Naive thymus-derived CD4-positive, alpha-beta T cell (primary cell): ENCODE measurements around the gene SFT2D1. TPM values are rescaled to one million over a fixed set of nuclear protein-coding genes. Genes with fewer than 3 reads are reported as not detected.
"Not testable (repeated sequence)": the region's sequence is repeated elsewhere in the genome, so short reads cannot be mapped to it uniquely, and the experiment has no call there.

Experiments
- ATAC-seq: fragments of 150-1000 bp; cut with Tn5 transposase; 2 replicates; pipeline ENCODE4 v1.10.0; 2021; ENCODE audit warnings: mild to moderate bottlenecking, moderate library complexity
- CTCF ChIA-PET: fragments of 350-600 bp; sonication (Branson Sonifier 250); formaldehyde crosslinking; loops from one replicate; lab custom pipeline; 2021; ENCODE audit warnings: antibody characterized with exemption; lab: Charles Lee
- POLR2A ChIA-PET: fragments of 350-600 bp; sonication (Branson Sonifier 250); formaldehyde crosslinking; loops from one replicate; lab custom pipeline; 2021; ENCODE audit warnings: antibody characterized with exemption, inconsistent platforms; lab: Charles Lee
- DNase-seq, 9 donors: peaks; one replicate each; pipeline versions ENCODE4 v3.0.0 to v3.0.0-alpha.2; 2020 to 2022; ENCODE audit warnings: mixed read lengths in 1 of 9
- H3K27ac ChIP-seq: one replicate; pipeline ENCODE4 v1.7.0; 2013; ENCODE audit warnings: mild to moderate bottlenecking, low read depth, low read length, moderate library complexity
- H3K27me3 ChIP-seq, 2 donors: one replicate each; pipeline ENCODE4 v1.7.0; 2013; ENCODE audit warnings: low read length in 2 of 2, mild to moderate bottlenecking in 2 of 2, moderate library complexity in 2 of 2; ENCODE audit not compliant: control insufficient read depth in 2 of 2, insufficient read depth in 2 of 2
- H3K36me3 ChIP-seq, 3 experiments: 1 replicate in 2 of 3; 2 replicates in 1 of 3; pipeline ENCODE4 v1.7.0; 2013; ENCODE audit warnings: low read length in 3 of 3, mild to moderate bottlenecking in 3 of 3, moderate library complexity in 1 of 3; ENCODE audit not compliant: insufficient read depth in 3 of 3, control insufficient read depth in 2 of 3
- H3K4me1 ChIP-seq, 2 donors: one replicate each; pipeline ENCODE4 v1.7.0; 2013; ENCODE audit warnings: low read length in 2 of 2, mild to moderate bottlenecking in 2 of 2, moderate library complexity in 1 of 2; ENCODE audit not compliant: control insufficient read depth in 2 of 2, insufficient read depth in 2 of 2
- H3K4me3 ChIP-seq: 2 replicates; pipeline ENCODE4 v1.7.0; 2013; ENCODE audit warnings: mild to moderate bottlenecking, low read length
- H3K9me3 ChIP-seq, 3 experiments: 1 replicate in 2 of 3; 2 replicates in 1 of 3; pipeline ENCODE4 v1.7.0; 2013; ENCODE audit warnings: low read length in 3 of 3; ENCODE audit not compliant: control insufficient read depth in 2 of 3
- H3K27ac Mint-ChIP-seq, 9 donors: one replicate each; pipeline ENCODE4 v1.8.0; 2020 to 2022; ENCODE audit warnings: mixed read lengths in 9 of 9, mild to moderate bottlenecking in 8 of 9, moderate library complexity in 5 of 9, inconsistent platforms in 2 of 9
- H3K27me3 Mint-ChIP-seq, 5 donors: one replicate each; pipeline ENCODE4 v1.8.0; 2021 to 2022; ENCODE audit warnings: mixed read lengths in 5 of 5, mild to moderate bottlenecking in 1 of 5
- H3K36me3 Mint-ChIP-seq, 5 donors: one replicate each; pipeline ENCODE4 v1.8.0; 2020 to 2022; ENCODE audit warnings: mixed read lengths in 5 of 5, mild to moderate bottlenecking in 3 of 5, inconsistent platforms in 1 of 5
- H3K4me1 Mint-ChIP-seq, 7 donors: one replicate each; pipeline ENCODE4 v1.8.0; 2020 to 2022; ENCODE audit warnings: mixed read lengths in 7 of 7, mild to moderate bottlenecking in 3 of 7, inconsistent platforms in 1 of 7
- H3K4me3 Mint-ChIP-seq, 10 donors: one replicate each; pipeline ENCODE4 v1.8.0; 2020 to 2022; ENCODE audit warnings: mild to moderate bottlenecking in 10 of 10, mixed read lengths in 10 of 10, moderate library complexity in 6 of 10, inconsistent platforms in 2 of 10
- H3K9me3 Mint-ChIP-seq, 11 donors: one replicate each; pipeline ENCODE4 v1.8.0; 2020 to 2022; ENCODE audit warnings: mixed read lengths in 11 of 11, mild to moderate bottlenecking in 4 of 11, inconsistent platforms in 1 of 11, moderate library complexity in 1 of 11
- intact Hi-C, 2 donors: fragments of 100-400 bp; cut with micrococcal nuclease; formaldehyde crosslinking; loops; one replicate each; pipeline ENCODE4 v1.15.1; 2023
- polyA plus RNA-seq, 2 donors: library from polyadenylated mRNA; unstranded; fragments of 300-500 nt; fragmentation: Illumina TruSeq; gene quantifications; one replicate each; pipeline ENCODE4 v1.2.3, GENCODE V29; 2021
- total RNA-seq, 6 experiments: library from RNA in 5 of 6; stranded (reverse) in 5 of 6; gene quantifications; 1 replicate in 5 of 6; 2 replicates in 1 of 6; pipeline ENCODE4 v1.2.3 and lab custom pipeline; 2021 to 2026

SFT2D1 gene
- total and polyA plus RNA-seq, 7 experiments from 2014 or later, result 18.3 to 52.5 (median 35.3) TPM

DNA sequence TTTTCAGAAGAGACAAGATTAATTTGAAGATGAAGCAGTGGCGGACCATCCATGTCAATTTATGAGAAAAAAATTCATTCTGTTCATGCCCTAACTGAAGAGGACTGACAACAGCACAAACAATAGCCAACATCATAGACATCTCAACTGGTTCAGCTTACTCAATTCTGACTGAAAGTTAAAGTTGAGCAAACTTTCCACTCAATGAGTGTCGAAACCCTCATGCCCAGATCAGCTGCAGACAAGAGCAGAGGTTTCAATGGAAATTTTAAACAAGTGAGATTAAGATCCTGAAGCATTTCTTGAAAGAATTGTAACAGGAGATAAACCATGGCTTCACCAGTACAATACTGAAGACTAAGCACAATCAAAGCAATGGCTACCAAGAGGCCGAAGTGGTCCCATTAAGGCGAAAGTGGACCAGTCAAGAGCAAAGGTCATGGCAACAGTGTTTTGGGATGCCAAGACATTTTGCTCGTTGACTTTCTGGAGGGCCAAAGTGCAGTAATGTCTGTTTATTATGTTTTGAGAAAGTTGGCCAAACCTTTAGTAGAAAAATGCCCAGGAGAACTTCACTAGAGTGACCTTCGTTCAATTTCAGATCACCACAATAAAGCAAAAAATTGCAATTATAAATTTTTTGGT is 6.1 kb upstream of the SFT2D1 start:
- Mint-ChIP-seq H3K27ac (no peak overlapping the region), H3K36me3 (peaks cover 4 to 13% (median 8%) of the 10 kb centered on the region in 5 donors), H3K4me1 (peaks cover 0 to 7% (median 1%) of the 10 kb centered on the region in 7 donors), H3K4me3 (no peak overlapping the region), H3K27me3 (peaks cover 0 to 52% (median 0%) of the 10 kb centered on the region in 5 donors), H3K9me3 (peaks cover 0 to 40% (median 19%) of the 10 kb centered on the region in 11 donors)
- DNase-seq (no peak), ATAC-seq (no peak)
- Histone ChIP-seq H3K9me3 (no peaks in the 10 kb centered on the region), H3K27ac (no peak overlapping the region), H3K4me1 (no peaks in the 10 kb centered on the region), H3K36me3 (no peaks in the 10 kb centered on the region), H3K4me3 (no peak overlapping the region), H3K27me3 (no peaks in the 10 kb centered on the region)
- ChIA-PET CTCF (no interaction called here), POLR2A (interaction anchor here (0.7 kb wide), 1 partner anchor 12 kb away, joined by 3 read pairs; no protein-coding TSS in a partner anchor)
- intact Hi-C loops, result no loop called here

- Histone ChIP-seq H3K27me3 (no peaks in the 10 kb centered on the region), H3K27ac (no peak overlapping the region), H3K4me3 (no peak overlapping the region), H3K36me3 (peaks cover 0 to 9% (median 0%) of the 10 kb centered on the region in 3 experiments), H3K4me1 (peaks cover 5% of the 10 kb centered on the region in 2 donors), H3K9me3 (no peaks in the 10 kb centered on the region)
- Mint-ChIP-seq H3K9me3 (peaks cover 0 to 37% (median 19%) of the 10 kb centered on the region in 11 donors), H3K4me3 (no peak overlapping the region), H3K4me1 (peaks cover under 1 to 10% (median 5%) of the 10 kb centered on the region in 7 donors), H3K36me3 (peaks cover 4 to 11% (median 8%) of the 10 kb centered on the region in 5 donors), H3K27me3 (peaks cover 0 to 37% (median 0%) of the 10 kb centered on the region in 5 donors), H3K27ac (no peak overlapping the region)
- ChIA-PET POLR2A (interaction anchor here (0.9 to 1.0 kb wide), 2 partner anchors 38 to 280 kb away, joined by 3 read pairs; no protein-coding TSS in a partner anchor), CTCF (no interaction called here)
- ATAC-seq, result no peak
- intact Hi-C loops, result no loop called here
- no peak for DNase-seq
These were observed 4.6 kb upstream of the SFT2D1 start for GRCh38 chr6:166346965-166347364.

DNA sequence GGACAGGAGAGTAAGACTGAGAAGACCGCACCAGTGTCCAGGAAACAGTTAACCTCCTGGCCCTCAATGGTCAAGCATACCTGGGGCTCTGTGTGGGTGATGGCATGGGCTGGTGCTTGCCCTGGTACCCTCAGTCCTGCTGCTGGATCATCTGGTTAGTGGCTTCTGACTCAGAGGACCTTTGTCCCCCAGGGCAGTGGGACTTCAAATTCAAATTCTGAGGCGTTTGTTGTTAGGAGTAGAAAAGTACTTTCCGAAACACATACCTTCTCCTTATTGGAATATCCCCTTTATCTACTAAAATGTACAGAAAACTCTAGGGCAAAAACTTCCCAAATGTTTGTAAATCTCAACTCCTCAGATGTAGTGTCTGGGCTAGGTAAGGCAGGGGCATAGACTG is 4.1 kb upstream of the SFT2D1 start:
- Mint-ChIP-seq H3K27me3 (peaks cover 0 to 32% (median 0%) of the 10 kb centered on the region in 5 donors), H3K9me3 (peaks cover 0 to 32% (median 15%) of the 10 kb centered on the region in 11 donors), H3K4me3 (no peak overlapping the region), H3K27ac (no peak overlapping the region), H3K36me3 (peaks cover 4 to 10% (median 6%) of the 10 kb centered on the region in 5 donors), H3K4me1 (peaks cover 4 to 16% (median 7%) of the 10 kb centered on the region in 7 donors)
- POLR2A ChIA-PET, result interaction anchor here (1.0 kb wide), 1 partner anchor 280 kb away, joined by 3 read pairs; no protein-coding TSS in a partner anchor
- no peaks in the 10 kb centered on the region for H3K9me3 ChIP-seq
- no peak overlapping the region for H3K27ac ChIP-seq
- H3K4me3 ChIP-seq, result no peak overlapping the region
- intact Hi-C loops, result no loop called here
- peaks cover 0 to 9% (median 0%) of the 10 kb centered on the region in 3 experiments for H3K36me3 ChIP-seq
- no peak for DNase-seq
- no peak for ATAC-seq
- H3K4me1 ChIP-seq, result peaks cover 5% of the 10 kb centered on the region in 2 donors
- CTCF ChIA-PET, result no interaction called here
- no peaks in the 10 kb centered on the region for H3K27me3 ChIP-seq

DNA sequence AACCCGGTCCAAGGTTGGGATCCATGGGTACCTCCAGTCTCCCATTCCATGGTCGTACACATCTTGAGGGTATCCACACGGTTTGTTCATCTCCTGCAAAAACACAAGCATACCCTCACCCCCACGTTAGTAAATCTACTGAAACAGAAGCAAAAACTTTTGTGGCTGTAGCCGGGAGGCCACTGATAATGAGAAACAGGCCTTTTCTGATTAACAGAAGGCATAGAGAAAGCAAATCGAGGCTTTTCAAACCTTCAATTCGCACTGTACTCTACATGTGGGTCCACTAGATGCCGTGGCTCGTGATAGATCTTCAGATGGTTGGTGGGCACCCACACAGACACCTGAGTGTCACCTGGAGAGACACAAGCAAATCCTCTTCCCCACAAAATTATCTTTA is 3.3 kb upstream of the SFT2D1 start:
- H3K4me3 Mint-ChIP-seq, result not testable (repeated sequence)
- peak overlapping the region in 1 of 9 donors; percentile 6 for H3K27ac Mint-ChIP-seq

GRCh38 chr6:166344921-166345320 is 2.6 kb upstream of the SFT2D1 start:
- intact Hi-C loops, result loop anchor here in 1 of 2 donors (5.0 kb wide), 1 partner anchor 68 kb away; no protein-coding TSS in a partner anchor
- peaks cover 14 to 20% of the 10 kb centered on the region in 2 donors for H3K4me1 ChIP-seq
- Mint-ChIP-seq H3K27ac (peak overlapping the region in 1 of 9 donors; percentile 71), H3K27me3 (peaks cover 0 to 21% (median 0%) of the 10 kb centered on the region in 5 donors), H3K9me3 (peaks cover 0 to 18% (median 8%) of the 10 kb centered on the region in 11 donors), H3K4me1 (peaks cover 4 to 18% (median 8%) of the 10 kb centered on the region in 7 donors), H3K4me3 (peak overlapping the region in 3 of 10 donors; percentile 2 to 75 (median 34))
- ATAC-seq, CTCF ChIA-PET, DNase-seq, H3K27me3 ChIP-seq, H3K9me3 ChIP-seq, H3K27ac ChIP-seq, H3K36me3 ChIP-seq, POLR2A ChIA-PET, H3K36me3 Mint-ChIP-seq, H3K4me3 ChIP-seq: not testable (repeated sequence)

More for the DNA sequence above, 3.3 kb upstream of the SFT2D1 start:
- H3K9me3 ChIP-seq, DNase-seq, H3K4me3 ChIP-seq, H3K27ac ChIP-seq, H3K36me3 ChIP-seq, H3K27me3 ChIP-seq, intact Hi-C loops, POLR2A ChIA-PET, ATAC-seq, H3K36me3 Mint-ChIP-seq, CTCF ChIA-PET: not testable (repeated sequence)
- peaks cover 0 to 26% (median 11%) of the 10 kb centered on the region in 11 donors for H3K9me3 Mint-ChIP-seq
- peaks cover 7 to 12% of the 10 kb centered on the region in 2 donors for H3K4me1 ChIP-seq
- H3K4me1 Mint-ChIP-seq, result peaks cover 4 to 18% (median 8%) of the 10 kb centered on the region in 7 donors
- H3K27me3 Mint-ChIP-seq, result peaks cover 0 to 27% (median 0%) of the 10 kb centered on the region in 5 donors

GRCh38 chr6:166344240-166344639 is 1.9 kb upstream of the SFT2D1 start:
- ChIA-PET CTCF (no interaction called here), POLR2A (no interaction called here)
- H3K27ac Mint-ChIP-seq, result peak overlapping the region in 2 of 9 donors; percentile 12 to 48
- H3K4me3 Mint-ChIP-seq, result peak overlapping the region in 3 of 10 donors; percentile 7 to 75 (median 24)
- peaks cover 0 to 4% (median 0%) of the 10 kb centered on the region in 5 donors for H3K36me3 Mint-ChIP-seq
- Histone ChIP-seq H3K36me3 (peaks cover 0 to 9% (median 0%) of the 10 kb centered on the region in 3 experiments), H3K27ac (no peak overlapping the region), H3K9me3 (no peaks in the 10 kb centered on the region), H3K4me3 (no peak overlapping the region), H3K4me1 (peaks cover 21 to 26% of the 10 kb centered on the region in 2 donors), H3K27me3 (no peaks in the 10 kb centered on the region)
- H3K27me3 Mint-ChIP-seq, result peaks cover 0 to 15% (median 0%) of the 10 kb centered on the region in 5 donors
- H3K9me3 Mint-ChIP-seq, result peaks cover 0 to 12% (median 3%) of the 10 kb centered on the region in 11 donors
- intact Hi-C loops, result loop anchor here in 1 of 2 donors (5.0 kb wide), 1 partner anchor 67 kb away; no protein-coding TSS in a partner anchor
- ATAC-seq, result no peak
- H3K4me1 Mint-ChIP-seq, result peaks cover 4 to 18% (median 8%) of the 10 kb centered on the region in 7 donors
- DNase-seq, result no peak
